HG02571 (cell line): ENCODE measurements around the gene SLC25A51.

Experiments
- ATAC-seq: cut with Tn5 transposase; IDR thresholded peaks from one replicate; pipeline ENCODE4 v1.9.1; 2021; ENCODE audit warnings: mild to moderate bottlenecking, moderate library complexity; ENCODE audit not compliant: unreplicated experiment

SLC25A51 gene

GRCh38 chr9:37903647-37904444, at the start of gene SLC25A51:
SLC25A51 (minus strand) TSS chr9:37904127; CDS start chr9:37888550, 15,577 bp downstream.
- ATAC-seq = peak; percentile 84

GRCh38 chr9:37953206-37953774, 49.4 kb upstream of the SLC25A51 start:
- peak; percentile 8 for ATAC-seq

GRCh38 chr9:37952731-37953130, 48.8 kb upstream of the SLC25A51 start:
- no peak for ATAC-seq

- ATAC-seq = no peak
Observed at GRCh38 chr9:37951671-37952449, 47.9 kb upstream of the SLC25A51 start.

GRCh38 chr9:37950561-37950960, 46.6 kb upstream of the SLC25A51 start:
- no peak for ATAC-seq

GRCh38 chr9:37949576-37949975, 45.6 kb upstream of the SLC25A51 start:
- no peak for ATAC-seq

- no peak for ATAC-seq
Observed at GRCh38 chr9:37948417-37948980, 44.6 kb upstream of the SLC25A51 start.

GRCh38 chr9:37947977-37948376, 44.0 kb upstream of the SLC25A51 start:
- ATAC-seq = no peak

GRCh38 chr9:37947471-37947870, 43.5 kb upstream of the SLC25A51 start:
- ATAC-seq = no peak

- ATAC-seq = no peak
Observed at GRCh38 chr9:37946971-37947370, 43.0 kb upstream of the SLC25A51 start.

GRCh38 chr9:37946041-37946440, 42.1 kb upstream of the SLC25A51 start:
- ATAC-seq = no peak

- no peak for ATAC-seq
Observed at GRCh38 chr9:37944671-37945481, 40.9 kb upstream of the SLC25A51 start.

GRCh38 chr9:37944266-37944650, 40.3 kb upstream of the SLC25A51 start:
- ATAC-seq = no peak

GRCh38 chr9:37943345-37944265, 39.7 kb upstream of the SLC25A51 start:
- ATAC-seq = no peak

- ATAC-seq = no peak
Observed at GRCh38 chr9:37942621-37943344, 38.9 kb upstream of the SLC25A51 start.

- ATAC-seq = no peak
Observed at GRCh38 chr9:37941253-37941652, 37.3 kb upstream of the SLC25A51 start.

- ATAC-seq = no peak
Observed at GRCh38 chr9:37939575-37940095, 35.7 kb upstream of the SLC25A51 start.

GRCh38 chr9:37938121-37938891, 34.4 kb upstream of the SLC25A51 start:
- no peak for ATAC-seq
